ENCODE measurements around the gene FCAR.
"Not testable (repeated sequence)": the region's sequence is repeated elsewhere in the genome, so short reads cannot be mapped to it uniquely, and the experiment has no call there.

- TF ChIP-seq CTCF (IDR thresholded peaks at IDR 0.05; ENCODE audit: insufficient read depth, low read length); POLR2AphosphoS5 (IDR thresholded peaks at IDR 0.05; ENCODE audit: low read depth): not testable (repeated sequence)
These were observed 27.1 kb downstream of the FCAR start for GRCh38 chr19:54901153-54901552.

Measured in HL-60 (cell line).